Spleen (tissue), 7 donors: ENCODE data around the gene NOTCH2.
"Not testable (repeated sequence)": the region's sequence is repeated elsewhere in the genome, so short reads cannot be mapped to it uniquely, and the experiment has no call there.

Source experiments
- POLR2A ChIP-seq, 3 donors: fragments of 450-650 bp; IDR thresholded peaks; one replicate each; pipeline ENCODE4 v1.5.1; 2017; ENCODE audit warnings: antibody characterized with exemption in 3 of 3, mild to moderate bottlenecking in 1 of 3
- POLR2AphosphoS5 ChIP-seq, 3 donors: sonication (generic); formaldehyde crosslinking; IDR thresholded peaks; one replicate each; pipeline ENCODE4 v1.5.1; 2017; ENCODE audit warnings: antibody characterized with exemption in 3 of 3
- TF ChIP-seq, protein P1 (sequence below), 11 experiments: fragments of 200-600 bp in 7 of 11; fragments of 450-650 bp in 4 of 11; sonication (generic) in 4 of 11; IDR thresholded peaks in 8 of 11; conservative IDR thresholded peaks in 3 of 11; 1 replicate in 7 of 11; 2 replicates in 4 of 11; pipeline versions ENCODE4 v1.4.0 to v1.8.0; 2016 to 2021; ENCODE audit warnings: antibody characterized with exemption in 11 of 11, inconsistent platforms in 4 of 11, mild to moderate bottlenecking in 1 of 11
- donor health status: DM: no; HTN: no; CAD: no; lungs with moderate emphysema.
- donor health status: DM: no; HTN: no; CAD: no.
- donor health status: DM: no; HTN: no; CAD: no.

DNA sequence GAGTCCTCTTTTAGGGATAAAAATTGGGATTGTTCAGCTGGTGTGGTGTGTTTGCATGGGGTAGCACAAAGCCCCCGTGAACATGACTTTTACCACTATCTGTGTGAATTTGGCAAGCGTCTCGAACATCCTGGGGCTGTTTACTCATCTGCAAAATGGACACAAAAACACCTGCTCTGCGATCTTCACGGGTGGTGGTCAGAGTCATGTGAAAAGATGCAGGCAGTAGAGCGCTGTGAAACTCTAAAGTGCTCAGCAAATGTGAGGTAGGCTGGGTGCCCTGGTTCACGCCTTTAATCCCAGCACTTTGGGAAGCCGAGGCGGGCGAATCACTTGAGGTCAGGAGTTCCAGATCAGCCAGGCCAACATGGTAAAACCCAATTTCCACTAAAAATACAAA lies 39.7 kb upstream of the NOTCH2 start:
- TF ChIP-seq, protein P1, sequence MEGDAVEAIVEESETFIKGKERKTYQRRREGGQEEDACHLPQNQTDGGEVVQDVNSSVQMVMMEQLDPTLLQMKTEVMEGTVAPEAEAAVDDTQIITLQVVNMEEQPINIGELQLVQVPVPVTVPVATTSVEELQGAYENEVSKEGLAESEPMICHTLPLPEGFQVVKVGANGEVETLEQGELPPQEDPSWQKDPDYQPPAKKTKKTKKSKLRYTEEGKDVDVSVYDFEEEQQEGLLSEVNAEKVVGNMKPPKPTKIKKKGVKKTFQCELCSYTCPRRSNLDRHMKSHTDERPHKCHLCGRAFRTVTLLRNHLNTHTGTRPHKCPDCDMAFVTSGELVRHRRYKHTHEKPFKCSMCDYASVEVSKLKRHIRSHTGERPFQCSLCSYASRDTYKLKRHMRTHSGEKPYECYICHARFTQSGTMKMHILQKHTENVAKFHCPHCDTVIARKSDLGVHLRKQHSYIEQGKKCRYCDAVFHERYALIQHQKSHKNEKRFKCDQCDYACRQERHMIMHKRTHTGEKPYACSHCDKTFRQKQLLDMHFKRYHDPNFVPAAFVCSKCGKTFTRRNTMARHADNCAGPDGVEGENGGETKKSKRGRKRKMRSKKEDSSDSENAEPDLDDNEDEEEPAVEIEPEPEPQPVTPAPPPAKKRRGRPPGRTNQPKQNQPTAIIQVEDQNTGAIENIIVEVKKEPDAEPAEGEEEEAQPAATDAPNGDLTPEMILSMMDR (IDR thresholded peaks at IDR 0.05 in 8 of 11, conservative IDR thresholded peaks at IDR 0.05 in 3 of 11): not testable (repeated sequence)
- TF ChIP-seq POLR2A, POLR2AphosphoS5 (IDR thresholded peaks at IDR 0.05): not testable (repeated sequence)
